Activated CD4-positive, alpha-beta T cell treated with anti-CD3 and anti-CD28 coated beads, Interleukin-2, amount 50 U/mL, for 1 hour (primary cell): Measurements from ENCODE around the gene PLCXD1.
"Not testable (repeated sequence)": the region's sequence is repeated elsewhere in the genome, so short reads cannot be mapped to it uniquely, and the experiment has no call there.

ENCODE experiments used
- DNase-seq: peaks from one replicate; pipeline ENCODE4 v3.0.0-alpha.2; 2020

The PLCXD1 gene

DNA sequence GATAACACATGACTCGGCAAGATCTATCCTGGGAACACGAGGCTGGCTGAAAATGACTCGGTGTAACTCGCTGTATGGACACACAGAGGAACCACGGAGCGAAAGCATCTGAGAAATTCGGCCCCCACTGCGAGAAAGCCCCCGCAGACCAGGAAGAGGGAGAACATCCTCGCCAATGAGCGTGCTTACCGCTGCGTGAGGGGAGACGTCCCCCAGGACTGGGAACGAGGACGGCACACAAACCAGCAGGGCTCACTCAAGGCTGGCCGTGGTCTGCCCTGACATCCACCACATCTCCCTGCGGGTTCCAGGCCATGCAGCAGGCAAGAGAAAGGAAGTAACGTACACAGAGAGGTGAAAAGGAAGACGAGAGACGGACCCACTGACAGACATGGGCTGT is 55.0 kb downstream of the PLCXD1 start:
- DNase-seq = no peak

DNA sequence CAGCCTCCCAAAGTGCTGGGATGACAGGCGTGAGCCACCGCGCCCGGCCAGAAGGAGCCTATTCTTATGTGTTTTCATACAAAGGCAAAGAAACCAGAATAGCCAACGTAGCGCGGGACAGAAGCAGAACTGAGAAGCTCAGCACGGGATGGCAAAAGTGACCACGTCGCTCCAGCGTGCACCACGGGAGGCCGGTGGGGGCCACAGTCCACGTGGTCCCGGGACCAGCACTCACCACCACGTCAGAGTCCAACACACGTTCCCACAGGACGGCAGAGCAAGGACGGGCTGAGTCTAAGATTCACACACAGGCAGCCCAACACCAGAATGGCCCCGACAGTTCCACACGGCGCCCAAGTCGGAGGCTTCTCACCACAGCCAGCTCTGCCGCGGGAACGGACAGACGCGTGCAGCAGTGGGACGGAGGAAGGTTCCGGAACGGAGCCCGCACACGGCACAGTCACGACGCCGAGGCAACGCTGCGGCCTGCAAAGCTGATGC is 56.2 kb downstream of the PLCXD1 start:
- DNase-seq = no peak

DNA sequence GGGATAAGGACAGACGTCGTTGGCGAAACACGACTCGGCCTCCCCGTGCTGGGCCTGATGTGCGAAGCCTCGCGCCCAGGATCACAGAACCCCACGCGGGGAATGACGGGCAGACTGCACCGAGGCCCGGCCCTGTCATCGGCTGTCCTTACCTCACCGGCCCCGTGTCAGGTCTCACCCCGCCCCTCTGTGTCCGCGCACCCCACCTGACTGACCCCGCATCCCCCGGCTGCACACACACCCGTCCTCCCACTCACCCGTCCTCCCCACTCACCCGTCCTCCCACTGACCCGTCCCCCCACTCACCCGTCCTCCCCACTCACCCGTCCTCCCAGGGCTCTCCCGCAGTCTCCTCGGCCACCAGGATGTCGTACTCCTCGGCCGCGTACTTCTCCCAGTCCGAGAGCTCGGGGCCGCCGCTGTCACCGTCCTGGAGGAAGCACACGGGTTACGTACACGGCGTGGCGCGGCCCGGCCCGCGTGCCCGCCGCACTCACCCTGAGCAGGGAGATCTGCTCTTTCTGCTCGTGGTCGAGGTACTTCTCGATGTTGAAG is 57.2 kb downstream of the PLCXD1 start:
- DNase-seq = no peak

DNA sequence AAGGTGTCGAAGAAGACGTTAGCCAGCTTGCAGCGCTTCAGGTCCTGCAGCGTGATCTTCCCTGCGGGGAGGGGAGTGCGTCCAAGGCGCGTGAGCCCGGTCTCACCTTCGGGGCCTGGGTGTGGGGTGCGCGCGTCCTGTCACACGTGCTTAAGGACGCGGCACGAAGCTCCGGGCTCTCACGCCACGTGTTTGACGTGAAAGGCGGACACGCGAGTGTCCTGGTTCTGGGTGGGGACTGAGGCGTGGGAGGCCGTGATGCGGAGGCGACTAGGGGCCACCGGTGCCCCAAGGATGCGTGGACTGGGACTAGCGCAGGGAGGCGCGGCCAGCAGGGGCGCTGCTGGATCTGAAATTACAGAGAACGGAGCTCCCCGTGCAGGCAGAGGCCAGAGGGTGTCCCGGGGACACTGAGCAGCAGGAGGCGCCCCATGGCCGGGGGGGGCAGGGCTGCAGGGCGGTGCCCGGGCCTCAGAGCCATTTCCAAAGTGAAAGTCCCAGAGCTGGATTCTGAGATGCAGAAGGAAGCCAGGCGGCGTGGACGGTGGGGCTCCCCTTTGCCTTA is 57.7 kb downstream of the PLCXD1 start:
- no peak for DNase-seq

DNA sequence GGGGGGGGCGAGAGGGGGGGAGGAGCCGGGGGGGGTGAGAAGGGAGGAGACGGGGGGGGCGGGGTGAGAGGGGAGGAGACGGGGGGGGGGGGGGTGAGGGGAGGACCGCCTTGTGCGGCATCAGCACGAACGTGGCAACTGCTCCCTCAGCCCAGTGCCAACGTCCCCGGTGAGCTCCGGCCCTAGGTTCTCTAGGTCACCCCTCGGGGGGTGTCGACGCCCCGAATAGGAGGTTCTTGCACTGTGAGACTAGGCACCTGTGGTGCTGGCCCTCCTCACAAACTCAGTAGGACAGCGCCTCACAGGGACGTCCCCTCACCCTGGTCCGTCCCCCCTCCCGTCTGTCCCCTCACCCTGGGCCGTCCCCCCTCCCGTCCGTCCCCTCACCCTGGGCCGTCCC is 58.9 kb downstream of the PLCXD1 start:
- no peak for DNase-seq

DNA sequence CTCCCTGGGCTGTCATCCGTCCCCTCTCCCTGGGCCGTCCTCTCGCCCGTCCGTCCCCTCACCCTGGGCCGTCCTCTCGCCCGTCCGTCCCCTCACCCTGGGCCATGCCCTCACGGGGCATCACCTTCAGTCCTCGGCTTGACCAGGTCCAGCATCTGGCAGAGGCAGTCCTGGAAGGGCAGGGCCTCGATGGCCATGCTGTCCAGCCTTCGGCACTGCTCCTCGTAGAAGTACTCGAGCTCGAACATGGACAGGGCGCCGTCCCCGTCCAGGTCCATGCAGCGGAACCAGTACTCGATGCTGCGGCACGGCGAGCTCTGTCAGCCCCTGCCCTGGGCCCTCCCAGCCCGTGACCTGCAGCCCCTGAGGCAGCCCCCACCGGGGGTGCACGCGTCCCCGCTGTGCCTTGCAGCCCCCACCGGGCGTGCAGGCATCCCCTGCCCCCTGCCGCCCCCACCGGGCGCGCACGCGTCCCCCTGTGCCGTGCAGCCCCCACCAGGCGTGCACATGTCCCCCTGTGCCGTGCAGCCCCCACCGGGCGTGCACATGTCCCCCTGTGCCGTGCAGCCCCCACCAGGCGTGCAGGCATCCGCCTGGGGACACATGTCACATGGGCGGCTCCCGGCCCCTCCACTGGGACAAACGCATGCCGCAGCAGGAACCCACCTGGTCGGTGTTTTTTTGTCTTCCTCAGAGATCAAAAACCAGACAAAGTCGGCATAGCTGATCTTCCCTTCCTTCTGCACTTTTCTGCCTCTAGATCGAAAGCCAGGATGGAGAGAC is 59.7 kb downstream of the PLCXD1 start:
- no peak for DNase-seq

DNA sequence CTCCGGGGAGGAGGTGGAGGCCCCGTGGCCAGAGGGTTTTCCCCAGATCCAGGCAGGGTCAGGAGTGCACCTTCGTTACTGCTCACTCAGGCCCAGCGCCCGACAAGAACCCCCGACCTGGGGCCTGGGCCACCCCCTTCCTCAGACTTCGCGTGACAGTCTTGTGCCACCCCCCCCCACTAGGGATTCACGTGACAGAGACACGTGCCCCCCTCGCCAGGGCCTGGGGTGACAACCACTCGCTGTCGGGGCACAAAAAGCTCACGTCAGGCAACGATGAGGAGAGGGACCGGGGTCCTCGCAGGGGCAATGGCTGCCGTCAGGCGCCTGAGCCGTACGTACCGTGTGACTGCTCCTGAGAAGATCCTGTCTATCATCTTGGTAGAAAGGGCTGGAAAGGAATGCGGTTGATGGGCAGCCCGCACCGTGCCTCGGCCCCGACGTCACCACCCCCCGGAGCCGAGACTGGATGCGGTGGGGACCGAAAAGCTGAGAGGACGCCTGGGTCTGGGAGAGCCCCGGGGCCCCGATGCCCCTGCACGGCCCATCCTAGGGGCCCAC is 60.4 kb downstream of the PLCXD1 start:
- DNase-seq = no peak

DNA sequence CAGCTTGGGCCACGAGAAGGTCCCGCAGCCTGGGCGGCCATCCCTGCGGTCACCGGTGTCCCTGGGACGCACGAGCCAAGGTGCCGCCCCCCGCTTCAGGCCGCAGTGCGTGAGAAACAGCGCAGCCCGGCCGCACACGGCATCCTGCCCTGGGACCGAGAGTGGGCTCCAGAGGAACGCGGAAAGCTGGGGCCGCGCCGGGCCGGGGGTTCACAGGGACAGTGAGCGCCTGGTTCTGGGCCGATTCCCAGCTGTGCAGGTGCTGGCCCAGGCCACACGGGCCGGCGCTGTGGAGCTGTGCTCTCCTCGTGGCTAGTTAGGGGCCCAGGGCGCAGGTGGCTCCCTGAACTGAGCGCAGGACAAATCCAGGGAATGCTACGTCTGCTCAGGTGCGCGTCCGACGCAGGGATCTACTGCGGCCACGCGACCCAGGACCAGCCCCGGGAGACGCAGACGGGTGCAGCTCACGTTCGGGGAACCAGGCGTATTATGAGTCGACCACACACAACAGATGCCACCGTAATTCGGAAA is 63.3 kb downstream of the PLCXD1 start:
- no peak for DNase-seq

DNA sequence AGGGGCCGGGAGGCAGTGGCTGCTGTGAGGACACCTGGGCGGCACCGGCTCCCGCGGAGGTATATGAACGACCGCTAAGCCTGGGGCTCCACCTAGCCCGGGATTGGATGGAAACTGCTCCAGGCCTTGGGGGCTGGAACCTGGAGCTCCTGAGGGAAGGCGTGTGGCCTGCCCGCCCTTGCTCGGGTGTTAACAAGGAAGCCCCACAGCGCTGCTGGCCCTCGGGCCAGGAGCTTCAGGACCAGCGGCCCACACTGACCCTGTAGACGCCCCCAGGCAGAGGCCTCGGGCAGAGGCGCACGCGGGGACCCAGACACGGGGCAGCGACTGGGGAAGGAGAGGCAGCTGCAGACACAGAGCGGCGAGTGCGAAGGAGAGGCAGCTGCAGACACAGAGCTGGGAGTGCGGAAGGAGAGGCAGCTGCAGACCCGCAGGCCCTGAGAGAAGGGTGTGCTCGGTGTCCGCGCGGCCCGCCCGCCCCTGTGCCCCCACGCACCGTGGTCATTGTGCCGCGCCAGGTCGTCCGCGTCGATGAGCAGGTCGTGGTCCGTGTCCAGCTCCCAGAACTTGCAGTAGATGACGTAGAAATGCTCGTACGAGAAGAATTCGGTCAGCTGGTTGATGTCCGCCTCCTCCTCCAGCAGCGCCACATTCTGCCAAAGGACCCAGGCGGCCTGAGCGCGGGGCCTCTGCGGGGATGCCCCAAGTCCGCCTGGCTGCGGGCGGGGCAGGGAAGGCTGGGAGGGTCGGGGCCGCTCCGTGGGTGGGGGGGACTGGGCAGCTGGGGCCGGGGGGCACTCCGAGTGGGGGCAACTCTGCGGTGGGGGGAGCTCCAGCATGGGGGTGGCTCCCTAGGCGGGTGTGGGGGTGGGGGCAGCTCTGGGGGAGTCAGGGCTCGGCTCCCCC is 64.1 kb downstream of the PLCXD1 start:
- no peak for DNase-seq

DNA sequence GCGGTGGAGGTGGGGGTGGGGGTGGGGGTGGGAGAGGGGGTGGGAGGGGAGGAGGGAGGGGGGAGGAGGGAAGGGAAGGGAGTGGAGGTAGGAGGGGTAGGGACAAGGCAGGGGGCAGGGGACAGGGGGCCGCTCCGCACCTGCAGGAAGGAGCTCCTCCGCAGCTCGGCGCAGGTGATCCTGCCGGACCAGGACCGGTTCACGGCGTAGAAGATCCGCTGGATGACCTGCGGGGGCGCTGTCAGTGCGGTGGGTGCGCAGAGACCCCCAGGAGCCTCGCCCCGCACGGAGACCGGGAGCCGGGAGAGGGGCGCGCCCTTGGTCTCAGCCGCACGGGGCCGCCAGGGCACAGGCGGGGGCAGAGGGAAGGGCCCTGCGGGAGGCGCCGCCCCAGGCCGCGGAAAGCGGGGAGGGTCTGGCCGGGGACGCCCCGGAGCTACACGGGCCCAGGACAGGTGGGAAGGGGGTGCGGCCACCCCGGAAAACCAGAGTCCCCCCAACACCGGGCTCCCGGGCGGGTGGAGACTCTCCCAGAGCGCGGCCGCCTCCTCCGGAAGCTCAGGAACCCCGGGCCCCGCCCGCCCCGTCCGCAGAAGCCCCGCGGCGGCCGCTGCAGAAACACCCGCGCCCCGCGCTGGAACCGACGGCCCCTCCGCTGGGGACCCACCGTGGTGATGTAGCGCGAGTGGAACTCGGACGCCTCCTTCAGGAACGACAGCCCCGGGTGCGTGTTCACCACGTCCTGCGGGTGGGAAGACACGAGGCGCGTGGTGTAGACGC is 65.0 kb downstream of the PLCXD1 start:
- no peak for DNase-seq

DNA sequence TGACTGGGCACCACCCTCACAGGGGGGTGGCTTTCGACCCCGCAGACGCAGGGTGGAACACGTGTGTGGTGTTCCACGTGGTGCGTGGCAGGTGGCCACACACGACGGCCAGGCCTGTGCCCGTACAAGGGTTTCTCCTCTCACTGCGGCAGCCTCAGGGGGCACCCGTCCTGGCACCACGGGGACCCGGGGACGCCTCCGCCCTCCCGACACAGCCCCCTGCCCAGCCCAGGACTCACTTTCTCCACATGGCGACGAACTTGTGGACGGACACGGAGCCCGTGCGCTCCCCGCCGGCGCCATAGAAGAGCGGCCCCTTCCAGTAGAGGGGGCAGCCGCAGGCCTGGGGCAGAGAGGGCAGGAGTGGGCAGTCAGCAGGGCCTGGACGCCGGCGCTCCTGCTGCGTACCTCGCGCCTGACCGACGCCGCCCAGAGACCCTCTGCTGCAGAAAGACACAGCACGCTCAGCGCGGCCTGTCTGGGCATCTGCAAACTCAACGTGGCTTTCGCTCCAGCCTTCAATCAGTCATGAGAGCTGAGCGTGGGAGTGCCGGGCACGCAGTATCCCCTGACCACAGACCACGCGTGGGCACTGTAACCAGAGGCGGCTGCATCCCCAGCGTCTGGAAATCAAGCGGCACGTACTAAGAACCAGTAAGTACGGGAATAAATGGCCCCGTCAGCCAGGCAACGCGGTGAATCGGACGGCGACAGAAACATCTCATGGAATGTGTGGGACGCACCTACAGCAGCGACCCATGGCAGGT is 66.4 kb downstream of the PLCXD1 start:
- DNase-seq = no peak

DNA sequence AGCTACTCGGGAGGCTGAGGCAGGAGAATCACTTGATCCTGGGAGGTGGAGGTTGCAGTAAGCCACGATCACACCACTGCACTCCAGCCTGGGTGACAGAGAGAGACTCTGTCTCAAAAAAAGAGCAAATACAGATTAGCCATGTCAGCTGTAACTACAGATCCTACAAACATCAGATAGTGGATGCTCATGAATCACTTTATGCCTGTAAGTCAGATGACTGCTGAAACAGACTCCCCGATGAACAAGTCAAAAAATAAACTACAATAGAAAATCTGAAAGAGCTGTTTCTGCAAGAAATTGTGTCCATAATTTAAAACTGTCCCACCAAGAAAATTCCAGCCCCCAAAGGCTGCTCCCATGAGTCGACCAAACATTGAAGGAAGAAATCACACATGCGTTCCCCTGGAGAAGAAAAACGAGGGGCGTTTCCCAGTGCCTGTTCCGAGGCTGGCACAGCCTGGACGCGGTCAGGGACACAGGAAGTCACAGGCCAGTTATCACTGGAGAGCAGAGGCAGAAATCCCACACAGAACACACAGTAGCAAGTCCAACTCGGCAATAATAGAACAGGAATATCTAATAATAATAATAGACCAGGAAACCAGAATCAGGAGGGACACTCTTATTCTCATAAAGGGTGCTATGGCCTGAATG is 67.4 kb downstream of the PLCXD1 start:
- no peak for DNase-seq

DNA sequence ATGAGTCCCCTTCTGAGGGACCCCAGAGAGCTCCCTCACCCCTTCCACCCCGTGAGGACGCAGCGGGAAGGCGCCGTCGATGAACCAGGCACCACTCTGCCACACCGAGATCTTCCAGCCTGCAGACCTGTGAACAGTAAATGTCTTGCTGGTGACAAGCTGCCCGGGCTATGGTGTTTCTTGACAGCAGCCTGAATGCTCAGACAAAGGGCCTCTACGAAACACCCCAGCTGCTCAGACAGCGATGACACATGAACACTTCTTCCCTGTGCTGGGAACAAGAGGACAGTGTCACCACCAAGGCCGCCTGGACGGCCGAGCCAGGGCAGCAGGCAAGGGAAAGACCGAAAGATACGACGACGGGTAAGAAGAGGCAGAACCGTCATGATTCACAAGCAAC is 68.0 kb downstream of the PLCXD1 start:
- DNase-seq = no peak

DNA sequence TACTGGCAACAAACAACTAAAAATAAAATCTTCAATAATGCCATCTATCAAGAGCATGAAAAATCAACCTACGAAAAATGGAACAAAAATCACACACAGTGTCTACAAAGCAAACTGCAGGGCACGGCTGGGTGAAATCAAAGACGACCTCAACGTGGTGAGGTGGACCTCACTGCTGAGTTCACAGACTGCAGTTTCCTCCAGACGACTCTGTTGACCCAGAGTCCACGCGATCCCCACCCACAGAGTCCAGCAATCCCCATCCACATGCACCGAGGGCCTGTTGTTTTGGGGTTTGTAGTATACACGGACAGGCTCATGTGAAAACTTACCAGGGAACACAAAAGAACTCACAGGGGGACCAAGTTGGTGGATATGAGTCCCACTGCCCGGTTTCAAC is 68.5 kb downstream of the PLCXD1 start:
- DNase-seq = no peak

DNA sequence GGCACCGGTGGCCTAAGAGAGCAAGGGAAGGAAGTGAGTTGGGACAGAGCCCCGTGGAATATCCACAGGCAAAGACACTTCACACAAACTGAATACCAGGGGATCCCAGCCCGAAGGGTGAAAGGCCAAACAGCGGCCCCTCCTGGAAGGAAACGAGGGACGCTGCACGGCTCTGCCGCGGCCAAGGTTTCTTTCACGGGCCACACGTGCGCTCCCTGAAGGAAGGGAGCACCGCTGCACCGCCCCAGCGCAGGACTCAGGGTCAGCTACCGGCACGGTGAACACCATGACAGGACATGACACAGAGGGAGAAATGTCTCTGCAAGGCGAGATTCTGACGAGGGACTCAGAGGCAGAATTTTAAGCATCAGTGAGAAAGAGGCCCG is 69.0 kb downstream of the PLCXD1 start:
- DNase-seq = no peak

DNA sequence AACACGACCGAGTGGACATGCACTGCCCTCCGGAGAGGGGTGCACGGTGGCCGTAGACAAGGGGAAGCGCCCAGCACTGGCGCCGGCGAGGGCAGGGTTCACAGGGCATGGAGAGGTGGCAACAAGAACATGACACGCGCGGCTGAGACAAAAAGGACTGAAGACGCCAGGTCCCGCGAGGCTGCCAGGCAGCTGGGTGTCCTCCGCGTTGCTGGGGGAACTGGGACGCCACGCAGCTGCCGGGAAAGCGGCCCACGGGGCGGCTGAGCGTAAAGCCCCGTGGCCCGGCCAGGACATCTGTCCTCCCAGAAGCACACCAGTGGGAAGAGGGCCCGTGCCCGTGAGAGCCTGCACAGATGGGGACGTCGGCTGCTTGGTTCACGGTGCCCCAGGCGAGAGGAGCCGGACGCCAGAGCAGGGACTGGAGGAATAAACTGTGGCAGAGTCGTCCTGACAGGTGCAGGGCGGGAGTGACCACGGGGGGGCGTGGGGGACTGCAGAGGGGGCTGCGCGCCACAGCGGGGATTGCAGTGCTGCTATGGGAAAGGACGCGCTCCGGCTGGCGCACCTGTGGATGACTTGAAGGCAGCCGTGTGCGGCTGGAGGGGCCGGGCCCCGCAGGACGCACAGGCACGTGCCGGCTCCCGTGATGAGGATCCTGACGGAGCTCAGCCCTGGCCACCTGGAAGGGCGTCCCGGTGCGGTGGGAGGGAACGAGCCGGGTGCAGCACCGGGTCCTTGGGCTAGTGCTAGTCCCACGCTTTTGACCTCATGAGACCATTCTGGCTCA is 69.5 kb downstream of the PLCXD1 start:
- DNase-seq = no peak

DNA sequence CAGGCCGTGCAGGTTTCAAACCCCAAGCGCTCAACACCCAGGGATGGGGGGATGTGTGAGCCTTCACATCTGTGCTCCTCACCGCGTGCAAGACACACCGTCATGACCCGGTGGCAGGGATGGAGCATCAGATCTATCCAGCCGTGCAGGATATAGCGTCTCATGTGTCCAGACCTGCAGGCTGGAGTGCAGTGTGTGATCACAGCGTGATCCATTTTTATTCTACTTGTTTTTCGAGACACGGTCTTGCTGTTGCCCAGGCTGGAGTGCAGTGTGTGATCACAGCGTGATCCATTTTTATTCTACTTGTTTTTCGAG is 70.1 kb downstream of the PLCXD1 start:
- DNase-seq = not testable (repeated sequence)

DNA sequence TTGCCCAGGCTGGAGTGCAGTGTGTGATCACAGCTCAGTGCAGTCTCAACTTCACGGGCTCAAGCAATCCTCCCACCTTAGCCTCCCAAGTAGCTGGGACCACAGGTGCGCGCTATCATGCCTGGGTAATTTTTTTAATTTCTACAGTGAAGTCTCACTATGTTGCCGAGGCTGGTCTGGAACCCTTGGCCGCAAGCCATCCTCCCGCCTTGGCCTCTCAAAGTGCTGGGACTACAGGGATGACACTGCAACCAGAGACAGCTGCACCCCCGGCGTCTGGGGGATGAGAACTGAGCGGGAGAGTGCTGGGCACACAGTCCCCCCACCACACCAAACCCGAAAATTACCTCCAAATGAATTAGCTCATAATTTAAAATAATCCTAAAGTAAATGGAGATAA is 70.6 kb downstream of the PLCXD1 start:
- DNase-seq = no peak

DNA sequence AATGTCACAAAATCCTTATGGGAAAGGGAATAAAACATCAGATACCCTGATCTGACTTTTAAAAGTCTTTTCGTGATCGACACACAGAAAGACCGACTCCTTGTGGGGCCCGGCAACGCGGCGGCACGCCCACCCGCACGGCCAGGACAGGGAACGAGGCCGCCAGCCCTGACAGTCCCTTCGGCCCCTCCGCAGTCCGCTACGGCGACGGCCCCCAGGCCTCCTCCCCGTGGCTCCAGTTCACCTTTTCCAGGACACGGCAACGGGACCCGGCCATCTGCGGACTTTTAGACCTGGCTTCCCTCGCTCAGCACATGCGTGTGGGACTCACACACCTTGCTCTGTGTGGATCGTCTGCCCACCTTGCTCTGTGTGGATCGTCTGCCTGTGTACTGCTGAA is 71.0 kb downstream of the PLCXD1 start:
- DNase-seq = no peak
